LNCaP clone FGC (cell line): ENCODE results near the gene IL5RA.

Source experiments
- DNase-seq: peaks from one replicate; pipeline ENCODE4 v3.0.0-alpha.2; 2011; ENCODE audit warnings: low read depth
- H3K4me3 ChIP-seq: 2 replicates; pipeline ENCODE4 v1.5.1; 2011; ENCODE audit warnings: mild to moderate bottlenecking, low read depth, low read length, control low read depth
- TF ChIP-seq, protein P1 (sequence below): IDR thresholded peaks from 2 replicates; pipeline ENCODE4 v1.5.1; 2012; ENCODE audit warnings: mild to moderate bottlenecking; ENCODE audit not compliant: control insufficient read depth, insufficient read depth; ENCODE audit errors: extremely low read depth

Gene IL5RA

DNA sequence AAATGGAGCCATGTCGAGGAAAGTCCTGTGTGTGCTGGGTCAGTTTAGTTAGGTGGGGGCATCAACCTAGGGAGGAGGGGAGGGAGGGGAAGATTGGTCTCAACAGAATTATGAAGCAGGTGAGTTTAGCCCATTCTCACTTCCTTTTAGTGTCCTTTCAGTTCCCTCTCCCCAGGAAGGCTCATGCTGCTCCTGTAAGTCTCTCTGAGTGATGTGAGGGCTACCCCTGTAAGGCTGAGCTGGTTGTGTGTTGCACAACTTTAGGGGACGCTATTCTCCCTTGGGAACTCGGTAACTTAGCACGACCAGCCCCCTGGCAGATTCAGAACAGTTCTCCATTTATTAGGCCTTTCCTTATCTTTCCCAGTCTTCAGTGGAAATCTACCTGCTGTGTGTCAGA, 21.2 kb downstream of the IL5RA start:
- H3K4me3 ChIP-seq, result no peak overlapping the region
- no peak for DNase-seq
- TF ChIP-seq, protein P1, sequence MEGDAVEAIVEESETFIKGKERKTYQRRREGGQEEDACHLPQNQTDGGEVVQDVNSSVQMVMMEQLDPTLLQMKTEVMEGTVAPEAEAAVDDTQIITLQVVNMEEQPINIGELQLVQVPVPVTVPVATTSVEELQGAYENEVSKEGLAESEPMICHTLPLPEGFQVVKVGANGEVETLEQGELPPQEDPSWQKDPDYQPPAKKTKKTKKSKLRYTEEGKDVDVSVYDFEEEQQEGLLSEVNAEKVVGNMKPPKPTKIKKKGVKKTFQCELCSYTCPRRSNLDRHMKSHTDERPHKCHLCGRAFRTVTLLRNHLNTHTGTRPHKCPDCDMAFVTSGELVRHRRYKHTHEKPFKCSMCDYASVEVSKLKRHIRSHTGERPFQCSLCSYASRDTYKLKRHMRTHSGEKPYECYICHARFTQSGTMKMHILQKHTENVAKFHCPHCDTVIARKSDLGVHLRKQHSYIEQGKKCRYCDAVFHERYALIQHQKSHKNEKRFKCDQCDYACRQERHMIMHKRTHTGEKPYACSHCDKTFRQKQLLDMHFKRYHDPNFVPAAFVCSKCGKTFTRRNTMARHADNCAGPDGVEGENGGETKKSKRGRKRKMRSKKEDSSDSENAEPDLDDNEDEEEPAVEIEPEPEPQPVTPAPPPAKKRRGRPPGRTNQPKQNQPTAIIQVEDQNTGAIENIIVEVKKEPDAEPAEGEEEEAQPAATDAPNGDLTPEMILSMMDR, result no peak

DNA sequence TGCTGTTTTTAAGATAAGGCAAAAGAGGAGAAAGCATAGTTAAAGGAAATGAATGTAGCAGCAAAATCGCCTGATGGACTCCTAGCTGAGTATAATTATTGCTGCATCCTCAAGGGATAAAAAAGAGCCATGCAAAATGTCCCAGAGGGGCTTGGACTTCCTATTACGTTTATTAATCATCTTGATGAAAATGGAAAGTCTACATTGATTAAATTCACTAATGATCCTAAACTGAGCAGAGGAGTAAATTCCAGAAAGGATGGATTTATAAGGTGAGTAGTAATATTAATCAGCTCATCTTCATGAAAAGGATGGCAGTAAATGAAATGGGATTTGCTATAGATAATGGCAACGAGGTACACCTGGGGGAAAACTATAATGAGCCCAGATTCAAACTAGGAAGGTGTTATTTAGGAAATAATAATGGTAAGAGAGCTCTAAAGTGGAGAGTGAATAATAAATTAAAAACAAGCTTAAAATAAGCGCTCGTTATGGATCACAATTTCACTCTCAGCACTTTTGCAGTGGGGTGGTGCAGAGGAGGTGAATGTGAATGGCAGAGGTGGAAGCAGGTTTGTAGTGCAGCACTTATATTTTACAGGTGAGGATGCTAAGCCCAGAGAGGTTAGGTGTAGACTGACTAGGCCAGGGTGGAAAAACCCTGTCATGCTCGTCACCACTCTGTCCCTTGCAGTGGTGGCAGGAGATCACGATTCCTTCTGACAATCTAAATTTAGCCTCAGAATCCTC, 22.3 kb downstream of the IL5RA start:
- no peak for DNase-seq
- TF ChIP-seq, protein P1, result no peak
- no peak overlapping the region for H3K4me3 ChIP-seq

DNA sequence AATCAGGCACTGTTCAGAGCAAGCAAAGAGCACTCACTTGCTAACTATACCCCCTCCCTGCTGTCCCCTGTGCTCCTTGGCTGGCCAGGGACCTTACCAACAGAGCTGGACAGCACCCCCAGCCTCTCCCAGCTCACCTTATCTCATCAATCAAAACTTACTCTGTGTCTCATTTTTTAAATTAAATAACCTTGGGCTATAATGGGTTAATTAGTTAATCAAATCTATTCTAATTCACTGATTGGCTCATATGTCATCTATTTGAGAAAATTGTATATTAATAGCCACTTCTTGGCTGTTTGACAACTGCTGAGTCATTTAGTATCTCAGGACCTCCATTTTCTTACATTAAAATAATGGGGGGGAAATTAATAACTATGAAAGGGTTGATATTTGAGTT, 22.9 kb downstream of the IL5RA start:
- no peak overlapping the region for H3K4me3 ChIP-seq
- no peak for DNase-seq
- TF ChIP-seq, protein P1, result no peak

DNA sequence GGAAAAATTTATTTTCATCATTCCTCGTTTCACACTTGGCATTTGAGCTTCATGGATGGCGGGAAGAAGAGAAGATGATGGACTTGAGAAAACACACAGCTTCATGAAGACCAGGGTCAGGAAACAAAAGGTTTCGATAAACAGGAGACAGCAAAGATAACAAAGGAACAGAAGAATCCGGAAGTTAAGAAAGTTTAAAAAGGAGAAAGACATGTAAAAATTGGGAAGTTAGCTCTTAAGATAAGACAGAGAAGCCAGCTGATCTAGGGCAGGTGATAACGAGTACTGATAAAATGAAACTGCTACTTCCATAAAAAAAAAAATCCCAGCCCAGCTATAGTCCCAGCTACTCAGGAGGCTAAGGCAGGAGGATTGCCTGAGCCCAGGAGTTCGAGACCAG, 23.9 kb downstream of the IL5RA start:
- DNase-seq, result no peak
- TF ChIP-seq, protein P1, result no peak
- H3K4me3 ChIP-seq, result no peak overlapping the region

DNA sequence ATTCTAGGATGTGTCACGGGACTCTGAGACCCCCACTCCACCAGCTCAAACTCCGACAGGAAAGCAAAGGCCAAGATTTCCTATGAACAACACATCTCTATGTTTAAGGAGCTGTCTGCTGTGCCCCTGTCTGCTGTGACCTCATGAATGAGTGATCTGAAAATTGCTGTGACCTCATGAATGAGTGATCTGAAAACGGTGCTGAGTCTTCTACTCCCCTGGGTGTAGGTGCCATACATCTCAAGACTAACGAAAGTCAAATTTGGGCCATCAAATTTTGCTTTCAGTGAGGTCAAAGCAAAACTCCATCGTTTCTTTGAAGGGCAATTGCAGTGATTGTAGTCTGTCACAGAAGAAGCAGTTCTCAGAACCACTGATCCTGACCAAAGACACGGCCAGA, 24.4 kb downstream of the IL5RA start:
- no peak overlapping the region for H3K4me3 ChIP-seq
- TF ChIP-seq, protein P1, result no peak
- no peak for DNase-seq

DNA sequence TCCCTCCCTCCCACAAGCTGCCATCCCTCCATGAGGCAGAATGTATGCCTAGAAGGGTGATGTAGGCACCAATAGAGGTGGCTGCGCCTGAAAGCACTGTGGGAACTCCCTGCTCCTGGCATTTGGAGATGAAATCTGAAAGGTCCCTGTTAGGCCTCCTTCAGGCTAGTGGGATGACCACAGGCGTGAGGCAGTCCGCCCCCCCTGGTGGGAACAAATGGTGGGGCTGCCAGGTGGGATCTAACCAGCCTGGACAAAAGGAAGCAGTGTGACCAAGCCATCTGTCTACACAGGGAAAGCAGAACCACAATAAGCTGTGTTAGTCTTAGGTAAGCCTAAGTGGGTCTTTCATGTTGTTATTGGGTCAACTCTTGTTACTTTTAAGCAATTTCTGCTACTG, 25.3 kb downstream of the IL5RA start:
- no peak overlapping the region for H3K4me3 ChIP-seq
- TF ChIP-seq, protein P1, result no peak
- DNase-seq, result no peak
